Muscle layer of colon (tissue), 2 donors: ENCODE data around the gene MYBPH.

ENCODE experiments used
- H3K27ac ChIP-seq: one replicate; pipeline ENCODE4 v1.7.0; 2013; ENCODE audit warnings: low read depth, mild to moderate bottlenecking, low read length, moderate library complexity
- H3K27me3 ChIP-seq, 2 donors: one replicate each; pipeline ENCODE4 v1.7.0; 2013; ENCODE audit warnings: low read length in 2 of 2, mild to moderate bottlenecking in 2 of 2; ENCODE audit not compliant: insufficient read depth in 2 of 2, control insufficient read depth in 1 of 2
- H3K36me3 ChIP-seq: one replicate; pipeline ENCODE4 v1.7.0; 2013; ENCODE audit warnings: mild to moderate bottlenecking, low read length; ENCODE audit not compliant: insufficient read depth
- H3K4me1 ChIP-seq: one replicate; pipeline ENCODE4 v1.7.0; 2013; ENCODE audit warnings: mild to moderate bottlenecking, low read length; ENCODE audit not compliant: insufficient read depth
- H3K4me3 ChIP-seq, 2 donors: one replicate each; pipeline ENCODE4 v1.7.0; 2013; ENCODE audit warnings: low read length in 2 of 2, low read depth in 1 of 2, mild to moderate bottlenecking in 1 of 2, moderate library complexity in 1 of 2
- H3K9ac ChIP-seq: one replicate; pipeline ENCODE4 v1.7.0; 2013; ENCODE audit warnings: low read length
- H3K9me3 ChIP-seq: one replicate; pipeline ENCODE4 v1.7.0; 2013; ENCODE audit warnings: mild to moderate bottlenecking, low read length
- donor health status: abdominal sarcoma.
- donor health status: Adenocarcinoma of cecum.

Gene MYBPH

DNA sequence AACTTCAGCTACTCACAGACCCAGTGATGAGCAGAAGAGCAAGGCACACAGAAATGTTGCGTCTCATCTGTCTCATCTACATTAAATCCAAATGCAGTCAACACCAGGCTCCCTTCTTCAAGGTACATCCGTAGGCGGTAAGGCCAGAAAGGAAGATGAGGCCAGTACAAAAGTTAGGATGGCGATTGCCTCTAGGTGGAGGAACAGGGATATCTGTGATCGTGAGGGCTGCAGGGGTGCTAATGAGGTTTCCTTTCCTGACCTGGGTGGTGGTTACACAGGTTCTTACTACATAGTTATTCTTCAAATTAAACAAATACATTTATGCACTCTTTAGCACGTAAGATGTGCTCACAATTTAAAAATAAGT is 1.4 kb upstream of the MYBPH start:
- no peaks in the 10 kb centered on the region for H3K9me3 ChIP-seq
- no peak overlapping the region for H3K4me3 ChIP-seq
- no peaks in the 10 kb centered on the region for H3K36me3 ChIP-seq
- no peak overlapping the region for H3K27ac ChIP-seq
- no peak overlapping the region for H3K9ac ChIP-seq
- no peaks in the 10 kb centered on the region for H3K27me3 ChIP-seq
- no peaks in the 10 kb centered on the region for H3K4me1 ChIP-seq

- H3K9me3 ChIP-seq: no peaks in the 10 kb centered on the region
- no peaks in the 10 kb centered on the region for H3K36me3 ChIP-seq
- no peak overlapping the region for H3K9ac ChIP-seq
- no peaks in the 10 kb centered on the region for H3K27me3 ChIP-seq
- no peaks in the 10 kb centered on the region for H3K4me1 ChIP-seq
- H3K4me3 ChIP-seq: no peak overlapping the region
- no peak overlapping the region for H3K27ac ChIP-seq
Measured at GRCh38 chr1:203176273-203177035, 828 bp upstream of the MYBPH start.

DNA sequence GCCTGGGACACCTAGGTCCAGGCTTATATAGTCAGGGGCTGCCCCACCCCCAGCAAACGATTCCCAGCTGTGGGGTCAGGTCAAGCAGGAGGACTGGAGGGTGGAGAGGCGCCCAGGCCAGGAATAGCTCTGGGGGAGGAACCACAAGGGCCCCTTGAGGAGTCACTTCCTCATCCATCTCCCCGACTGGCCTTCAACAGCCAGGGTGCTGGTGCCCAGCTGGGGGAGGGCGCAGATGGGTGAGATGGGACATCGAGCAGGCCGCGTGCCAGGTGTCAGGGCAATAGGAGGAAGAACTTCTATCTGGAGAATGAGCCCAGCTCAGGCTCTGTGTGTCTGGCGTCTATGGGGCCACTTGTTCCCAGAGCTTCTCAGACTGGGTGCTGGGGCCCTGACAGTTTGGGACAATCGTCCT is 208 bp upstream of the MYBPH start:
- H3K4me3 ChIP-seq: no peak overlapping the region
- no peaks in the 10 kb centered on the region for H3K4me1 ChIP-seq
- no peak overlapping the region for H3K9ac ChIP-seq
- no peaks in the 10 kb centered on the region for H3K36me3 ChIP-seq
- H3K27me3 ChIP-seq: no peaks in the 10 kb centered on the region
- no peak overlapping the region for H3K27ac ChIP-seq
- H3K9me3 ChIP-seq: no peaks in the 10 kb centered on the region

- no peaks in the 10 kb centered on the region for H3K27me3 ChIP-seq
- no peaks in the 10 kb centered on the region for H3K4me1 ChIP-seq
- no peaks in the 10 kb centered on the region for H3K9me3 ChIP-seq
- H3K27ac ChIP-seq: no peak overlapping the region
- no peaks in the 10 kb centered on the region for H3K36me3 ChIP-seq
- no peak overlapping the region for H3K9ac ChIP-seq
- no peak overlapping the region for H3K4me3 ChIP-seq
Measured at GRCh38 chr1:203174324-203174985, 1.2 kb downstream of the MYBPH start.

- H3K4me1 ChIP-seq: no peaks in the 10 kb centered on the region
- no peaks in the 10 kb centered on the region for H3K36me3 ChIP-seq
- no peak overlapping the region for H3K4me3 ChIP-seq
- H3K27me3 ChIP-seq: no peaks in the 10 kb centered on the region
- H3K9me3 ChIP-seq: no peaks in the 10 kb centered on the region
- H3K9ac ChIP-seq: no peak overlapping the region
- H3K27ac ChIP-seq: no peak overlapping the region
Measured at GRCh38 chr1:203173566-203173965, 2.1 kb downstream of the MYBPH start.

DNA sequence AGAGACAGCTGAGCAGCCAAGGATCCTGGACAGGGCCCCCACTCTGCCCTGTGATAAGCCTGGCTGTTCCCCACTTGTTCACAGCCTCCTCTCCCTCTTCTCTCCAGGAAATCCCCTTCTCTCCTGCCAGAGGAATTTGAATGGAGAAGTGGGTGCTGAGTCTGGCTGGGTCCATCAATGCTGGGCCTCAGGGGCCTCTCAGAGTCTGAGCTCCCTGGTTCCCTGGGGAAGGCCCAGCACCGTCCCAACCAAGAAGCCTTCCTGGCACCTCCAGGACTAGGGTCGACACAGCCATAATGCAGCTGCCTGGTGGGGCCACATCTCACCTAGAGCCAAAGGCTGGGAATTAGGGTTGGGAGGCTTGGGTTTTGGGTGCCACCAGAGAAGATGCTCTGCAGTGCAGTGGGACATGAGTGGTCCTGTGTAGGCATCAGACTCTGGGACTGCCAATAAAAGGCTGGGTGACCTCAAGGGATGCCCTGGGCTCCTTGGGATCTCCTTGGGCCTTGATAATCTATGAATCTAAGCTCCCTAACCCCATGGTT is 2.5 kb downstream of the MYBPH start:
- no peaks in the 10 kb centered on the region for H3K36me3 ChIP-seq
- no peak overlapping the region for H3K27ac ChIP-seq
- no peaks in the 10 kb centered on the region for H3K27me3 ChIP-seq
- H3K4me3 ChIP-seq: no peak overlapping the region
- no peak overlapping the region for H3K9ac ChIP-seq
- H3K9me3 ChIP-seq: no peaks in the 10 kb centered on the region
- no peaks in the 10 kb centered on the region for H3K4me1 ChIP-seq

GRCh38 chr1:203172184-203173010 is 3.2 kb downstream of the MYBPH start:
- Histone ChIP-seq H3K27ac (no peak overlapping the region), H3K36me3 (no peaks in the 10 kb centered on the region), H3K27me3 (no peaks in the 10 kb centered on the region), H3K4me3 (no peak overlapping the region), H3K4me1 (no peaks in the 10 kb centered on the region), H3K9ac (no peak overlapping the region), H3K9me3 (no peaks in the 10 kb centered on the region)

GRCh38 chr1:203171341-203172183 is 4.1 kb downstream of the MYBPH start:
- no peaks in the 10 kb centered on the region for H3K4me1 ChIP-seq
- H3K27me3 ChIP-seq: no peaks in the 10 kb centered on the region
- no peaks in the 10 kb centered on the region for H3K9me3 ChIP-seq
- no peaks in the 10 kb centered on the region for H3K36me3 ChIP-seq
- H3K9ac ChIP-seq: no peak overlapping the region
- H3K4me3 ChIP-seq: no peak overlapping the region
- H3K27ac ChIP-seq: no peak overlapping the region

DNA sequence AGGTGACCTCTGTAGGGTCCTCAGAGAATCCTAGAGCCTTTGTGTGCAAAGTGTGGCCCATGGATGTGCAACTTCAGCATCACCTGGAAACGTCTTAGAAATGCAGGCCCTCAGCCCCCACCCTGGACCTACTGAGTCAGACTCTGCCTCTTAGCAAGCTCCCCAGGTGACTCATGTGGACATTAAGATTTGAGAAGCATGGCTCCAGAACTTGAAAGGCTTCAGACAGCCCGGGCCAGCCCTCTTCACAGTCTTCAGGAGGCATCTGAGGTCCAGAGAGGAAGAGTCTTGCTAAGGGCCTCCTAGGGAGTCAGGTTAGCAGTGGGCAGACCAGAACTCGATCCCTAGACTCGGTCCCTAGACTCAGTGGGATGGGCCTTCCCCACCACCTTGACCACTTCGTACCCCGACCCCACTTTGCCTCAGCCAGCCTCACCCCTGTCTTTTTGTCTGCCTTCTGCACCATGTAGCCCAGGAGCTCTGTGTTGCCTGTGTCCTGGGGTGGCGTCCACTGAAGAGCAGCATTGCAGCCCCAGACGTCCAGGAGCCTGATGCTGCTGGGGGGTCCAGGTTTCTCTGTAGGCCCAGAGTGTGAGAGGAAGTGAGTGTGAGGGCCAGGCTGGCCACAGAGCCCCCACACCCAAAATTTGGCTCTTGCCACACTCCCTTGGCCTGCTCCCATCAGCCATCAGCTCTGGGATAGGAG is 4.8 kb downstream of the MYBPH start:
- H3K4me1 ChIP-seq: no peaks in the 10 kb centered on the region
- no peak overlapping the region for H3K4me3 ChIP-seq
- no peaks in the 10 kb centered on the region for H3K9me3 ChIP-seq
- no peaks in the 10 kb centered on the region for H3K36me3 ChIP-seq
- H3K27ac ChIP-seq: no peak overlapping the region
- no peaks in the 10 kb centered on the region for H3K27me3 ChIP-seq
- no peak overlapping the region for H3K9ac ChIP-seq

DNA sequence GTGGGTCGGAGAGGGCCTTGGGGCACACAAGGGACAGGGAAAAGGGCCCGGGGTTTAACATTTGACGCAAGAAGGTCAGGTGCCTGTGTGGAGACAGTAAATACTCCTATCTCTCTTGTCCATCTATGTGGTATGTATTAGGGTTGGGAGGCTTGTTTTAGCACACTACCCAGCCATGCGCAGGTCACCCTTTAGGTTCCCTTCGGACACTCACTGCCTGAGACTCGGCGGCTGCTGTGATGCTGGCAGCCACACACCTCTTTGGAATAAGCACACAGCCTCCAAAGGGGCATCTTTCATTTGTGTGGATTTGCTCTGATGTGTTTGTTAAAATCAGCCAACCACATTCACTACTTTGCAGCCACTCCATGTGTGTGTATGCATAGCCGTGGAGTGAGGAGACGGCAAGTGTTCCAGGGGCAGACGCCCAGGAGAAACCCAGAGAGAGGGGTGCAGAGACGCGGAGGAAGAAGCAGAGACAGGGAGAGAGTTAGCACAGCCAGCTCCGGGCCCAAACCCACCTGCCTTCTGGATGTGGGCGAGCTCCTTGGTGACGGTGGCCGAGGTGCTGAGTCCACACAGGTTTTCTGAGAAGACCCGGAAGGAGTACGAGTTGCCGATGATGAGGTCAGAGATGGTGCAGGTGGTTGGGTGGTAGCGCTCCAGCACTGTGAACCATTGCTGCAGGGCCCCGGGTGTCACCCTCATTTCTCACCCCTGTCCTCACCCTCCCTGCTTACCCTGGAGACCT is 5.7 kb downstream of the MYBPH start:
- H3K36me3 ChIP-seq: no peaks in the 10 kb centered on the region
- H3K27me3 ChIP-seq: no peaks in the 10 kb centered on the region
- H3K4me3 ChIP-seq: no peak overlapping the region
- no peak overlapping the region for H3K9ac ChIP-seq
- H3K9me3 ChIP-seq: no peaks in the 10 kb centered on the region
- no peaks in the 10 kb centered on the region for H3K4me1 ChIP-seq
- no peak overlapping the region for H3K27ac ChIP-seq
